ENCODE data around the gene CDA. TPM values are rescaled to one million over a fixed set of nuclear protein-coding genes. Genes with fewer than 3 reads are reported as not detected.

The CDA gene
- total RNA-seq, 1 donor from 2014 or later, result 10.1 TPM

GRCh38 chr1:20644416-20644815 is 55.5 kb downstream of the CDA start:
- TF ChIP-seq CTCF (IDR thresholded peaks at IDR 0.05), result no peak
- peaks cover 72 to 89% of the 10 kb centered on the region in 2 donors for H3K36me3 ChIP-seq
- intact Hi-C loops (cut with DNase I), result no loop called here
- no peak overlapping the region for H3K4me3 ChIP-seq
- H3K9me3 ChIP-seq, result no peaks in the 10 kb centered on the region
- no peak for DNase-seq (ENCODE audit: low spot score in 2 of 2)
- H3K27ac ChIP-seq, result no peak overlapping the region
- no peaks in the 10 kb centered on the region for H3K27me3 ChIP-seq
- no peaks in the 10 kb centered on the region for H3K4me1 ChIP-seq

- no peak for DNase-seq (ENCODE audit: low spot score in 2 of 2)
- no peak for TF ChIP-seq CTCF (IDR thresholded peaks at IDR 0.05)
- Histone ChIP-seq H3K4me3 (no peak overlapping the region), H3K36me3 (peaks cover 79 to 89% of the 10 kb centered on the region in 2 donors), H3K27ac (no peak overlapping the region), H3K9me3 (no peaks in the 10 kb centered on the region), H3K4me1 (no peaks in the 10 kb centered on the region), H3K27me3 (no peaks in the 10 kb centered on the region)
- intact Hi-C loops (cut with DNase I), result no loop called here
Observed at GRCh38 chr1:20645414-20645813, 56.5 kb downstream of the CDA start.

GRCh38 chr1:20648438-20648837 is 59.5 kb downstream of the CDA start:
- no peaks in the 10 kb centered on the region for H3K4me1 ChIP-seq
- H3K36me3 ChIP-seq, result peaks cover 81% of the 10 kb centered on the region in 2 donors
- no peak overlapping the region for H3K4me3 ChIP-seq
- no peak for TF ChIP-seq CTCF (IDR thresholded peaks at IDR 0.05)
- intact Hi-C loops (cut with DNase I), result no loop called here
- H3K27me3 ChIP-seq, result no peaks in the 10 kb centered on the region
- H3K9me3 ChIP-seq, result no peaks in the 10 kb centered on the region
- no peak for DNase-seq (ENCODE audit: low spot score in 2 of 2)
- no peak overlapping the region for H3K27ac ChIP-seq

GRCh38 chr1:20648946-20649345 is 60.0 kb downstream of the CDA start:
- no peak for TF ChIP-seq CTCF (IDR thresholded peaks at IDR 0.05)

GRCh38 chr1:20652300-20652699 is 63.4 kb downstream of the CDA start:
- DNase-seq (ENCODE audit: low spot score in 2 of 2), result no peak
- H3K27me3 ChIP-seq, result no peaks in the 10 kb centered on the region
- intact Hi-C loops (cut with DNase I), result no loop called here
- no peaks in the 10 kb centered on the region for H3K9me3 ChIP-seq
- no peak overlapping the region for H3K27ac ChIP-seq
- H3K4me3 ChIP-seq, result no peak overlapping the region
- peaks cover 78 to 90% of the 10 kb centered on the region in 2 donors for H3K36me3 ChIP-seq
- H3K4me1 ChIP-seq, result no peaks in the 10 kb centered on the region
- no peak for TF ChIP-seq CTCF (IDR thresholded peaks at IDR 0.05)

More at GRCh38 chr1:20648946-20649345, 60.0 kb downstream of the CDA start:
- intact Hi-C loops (cut with DNase I), result no loop called here
- Histone ChIP-seq H3K27ac (no peak overlapping the region), H3K36me3 (peaks cover 81% of the 10 kb centered on the region in 2 donors), H3K9me3 (no peaks in the 10 kb centered on the region), H3K4me1 (no peaks in the 10 kb centered on the region), H3K27me3 (no peaks in the 10 kb centered on the region), H3K4me3 (no peak overlapping the region)
- no peak for DNase-seq (ENCODE audit: low spot score in 2 of 2)

GRCh38 chr1:20654104-20654690 is 65.3 kb downstream of the CDA start:
- no peak for DNase-seq (ENCODE audit: low spot score in 2 of 2)
- TF ChIP-seq CTCF (IDR thresholded peaks at IDR 0.05), result no peak
- H3K27ac ChIP-seq, result no peak overlapping the region

More at GRCh38 chr1:20654104-20654690, 65.3 kb downstream of the CDA start:
- Histone ChIP-seq H3K4me1 (no peaks in the 10 kb centered on the region), H3K9me3 (no peaks in the 10 kb centered on the region), H3K27me3 (no peaks in the 10 kb centered on the region), H3K4me3 (no peak overlapping the region), H3K36me3 (peaks cover 63 to 88% of the 10 kb centered on the region in 2 donors)
- intact Hi-C loops (cut with DNase I), result no loop called here

Measured in ascending aorta (tissue), 2 donors.